K562 (cell line): ENCODE results near the gene EZH2. TPM values are rescaled to one million over a fixed set of nuclear protein-coding genes. Genes with fewer than 3 reads are reported as not detected.

ENCODE experiments used
- ATAC-seq: fragments of 200-7000 bp; cut with Tn5 transposase; 3 replicates; pipeline ENCODE4 v1.9.1; 2020; ENCODE audit warnings: moderate library complexity
- BruUV-seq: library from RNA; stranded (reverse); fragments of 400-500 nt; replicated peaks from 2 replicates; lab custom pipeline; 2021; lab: Mats Ljungman, UMichigan
- CTCF ChIA-PET: fragments of 300-600 bp; formaldehyde crosslinking; extraction: SDS; loops from one replicate; lab custom pipeline; 2021; ENCODE audit warnings: low intra/inter-chr PET ratio; lab: Yijun Ruan, JAX
- POLR2A ChIA-PET: fragments of 300-600, 350-650 bp; sonication (Branson Sonifier 250); formaldehyde crosslinking; extraction: SDS; loops from one replicate; lab custom pipeline; 2021; ENCODE audit warnings: antibody characterized with exemption, inconsistent platforms; lab: Yijun Ruan, JAX
- DNase-seq, 4 experiments: peaks; one replicate each; pipeline versions ENCODE4 v3.0.0 to v3.0.0-alpha.2; 2011 to 2018; ENCODE audit warnings: low spot score in 3 of 4, mixed read lengths in 3 of 4; ENCODE audit errors: extremely low read depth in 1 of 4
- FAIRE-seq: peaks from 2 replicates; lab custom pipeline; 2011; peaks lifted over from hg19 to GRCh38; lab: Jason Lieb, UNC
- H2AFZ ChIP-seq: 2 replicates; pipeline ENCODE4 v1.6.0; 2011; ENCODE audit warnings: low read depth, low read length, control low read depth, inconsistent platforms
- H3K27ac ChIP-seq: fragments of 200-600 bp; 3 replicates; pipeline ENCODE4 v1.8.0; 2011; ENCODE audit warnings: low read depth, mild to moderate bottlenecking, control low read depth, inconsistent platforms, low read length, moderate library complexity, mixed read lengths; ENCODE audit errors: extremely low read depth
- H3K27me3 ChIP-seq, 2 experiments: fragments of 300-600 bp in 1 of 2; 2 replicates in 1 of 2; 3 replicates in 1 of 2; pipeline versions ENCODE4 v1.6.0 to v1.8.0; 2011; ENCODE audit warnings: inconsistent platforms in 2 of 2, low read length in 2 of 2, mild to moderate bottlenecking in 1 of 2, mixed read lengths in 1 of 2, moderate library complexity in 1 of 2; ENCODE audit not compliant: control insufficient read depth in 2 of 2, insufficient read depth in 2 of 2
- H3K36me3 ChIP-seq: fragments of 300-600 bp; 3 replicates; pipeline ENCODE4 v1.8.0; 2011; ENCODE audit warnings: mild to moderate bottlenecking, low read length, inconsistent platforms; ENCODE audit not compliant: control insufficient read depth, insufficient read depth
- H3K4me1 ChIP-seq, 2 experiments: fragments of 200-600 bp in 1 of 2; replicated peaks in 1 of 2; 2 replicates in 1 of 2; 3 replicates in 1 of 2; pipeline versions ENCODE4 v1.5.1 to v1.8.0; 2011; ENCODE audit warnings: inconsistent platforms in 2 of 2, low read length in 2 of 2, mild to moderate bottlenecking in 1 of 2, mixed read lengths in 1 of 2, moderate library complexity in 1 of 2; ENCODE audit not compliant: control insufficient read depth in 2 of 2, insufficient read depth in 2 of 2
- H3K4me2 ChIP-seq: 2 replicates; pipeline ENCODE4 v1.6.1; 2011; ENCODE audit warnings: low read length, control low read depth, inconsistent platforms, mixed read lengths; ENCODE audit not compliant: insufficient read depth
- H3K4me3 ChIP-seq: fragments of 200-600 bp; sonication (generic), shearing (Covaris generic); 2 replicates; pipeline ENCODE4 v1.5.1; 2016; ENCODE audit warnings: control low read depth, inconsistent platforms
- H3K79me2 ChIP-seq: fragments of 200-600 bp; 3 replicates; pipeline ENCODE4 v1.8.0; 2011; ENCODE audit warnings: low read length, inconsistent platforms; ENCODE audit not compliant: control insufficient read depth, insufficient read depth
- H3K9ac ChIP-seq, 2 experiments: 2 replicates each; pipeline versions ENCODE4 v1.6.0 to v1.6.1; 2011; ENCODE audit warnings: low read depth in 2 of 2, low read length in 2 of 2, control low read depth in 1 of 2, inconsistent platforms in 1 of 2, mild to moderate bottlenecking in 1 of 2, mixed read lengths in 1 of 2; ENCODE audit not compliant: insufficient read depth in 1 of 2
- H3K9me1 ChIP-seq: one replicate; pipeline ENCODE4 v1.6.0; 2011; ENCODE audit warnings: inconsistent platforms, mild to moderate bottlenecking, low read length, moderate library complexity; ENCODE audit not compliant: control insufficient read depth, insufficient read depth
- H3K9me3 ChIP-seq: replicated peaks from 2 replicates; pipeline ENCODE4 v1.5.1; 2011; ENCODE audit warnings: low read depth, low read length, inconsistent platforms; ENCODE audit not compliant: control insufficient read depth, insufficient read depth
- H4K20me1 ChIP-seq: replicated peaks from 2 replicates; pipeline ENCODE4 v1.6.1; 2011; ENCODE audit warnings: low read length, inconsistent platforms, mixed read lengths; ENCODE audit not compliant: control insufficient read depth, insufficient read depth
- CBFB ChIP-seq: sonication (generic); formaldehyde crosslinking; IDR thresholded peaks from 2 replicates; pipeline ENCODE4 v1.4.0; 2020; ENCODE audit warnings: mild to moderate bottlenecking, missing genetic modification reagents
- CBX1 ChIP-seq: sonication (generic); IDR thresholded peaks from 2 replicates; pipeline ENCODE4 v1.6.1; 2016; ENCODE audit warnings: antibody characterized with exemption, low read depth, mild to moderate bottlenecking
- CHD4 ChIP-seq: fragments of 200-600 bp; sonication (generic); IDR thresholded peaks from 3 replicates; pipeline ENCODE4 v1.6.1; 2012; ENCODE audit warnings: low read depth, mild to moderate bottlenecking, mixed read lengths, low read length, inconsistent platforms; ENCODE audit not compliant: insufficient read depth, insufficient replicate concordance, poor library complexity, severe bottlenecking
- NFATC3 ChIP-seq: fragments of 450-650 bp; IDR thresholded peaks from 2 replicates; pipeline ENCODE4 v1.6.1; 2017; ENCODE audit warnings: mild to moderate bottlenecking
- NFIC ChIP-seq: fragments of 450-650 bp; IDR thresholded peaks from 2 replicates; pipeline ENCODE4 v1.6.1; 2017; ENCODE audit warnings: mild to moderate bottlenecking, inconsistent platforms
- PCBP1 ChIP-seq: fragments of 200-400 bp; formaldehyde crosslinking; IDR thresholded peaks from 2 replicates; pipeline ENCODE4 v1.6.1; 2018; ENCODE audit warnings: mild to moderate bottlenecking, low read depth, low read length; ENCODE audit not compliant: poor library complexity, severe bottlenecking
- RCOR1 ChIP-seq, 2 experiments: IDR thresholded peaks; 2 replicates each; pipeline ENCODE4 v1.6.1; 2012; ENCODE audit warnings: low read depth in 2 of 2, low read length in 2 of 2, borderline replicate concordance in 1 of 2, improper control_type of control experiment in 1 of 2
- RHOXF2B ChIP-seq: fragments of 250-450 bp; sonication (Bioruptor Pico); conservative IDR thresholded peaks from 2 replicates; pipeline ENCODE4 v1.5.1; 2021
- SP1 ChIP-seq: sonication (generic); formaldehyde crosslinking; IDR thresholded peaks from 2 replicates; pipeline ENCODE4 v1.8.1; 2022; ENCODE audit warnings: mild to moderate bottlenecking, missing genetic modification reagents
- TFE3 ChIP-seq: fragments of 450-650 bp; formaldehyde crosslinking; IDR thresholded peaks from 2 replicates; pipeline ENCODE4 v1.4.0; 2020; ENCODE audit warnings: mild to moderate bottlenecking, mixed read lengths
- ZKSCAN1 ChIP-seq: fragments of 150-350 bp; IDR thresholded peaks from 2 replicates; pipeline ENCODE4 v1.6.1; 2016; ENCODE audit warnings: low read depth, low read length
- ZKSCAN8 ChIP-seq: fragments of 200-800 bp; sonication (Bioruptor generic); IDR thresholded peaks from 2 replicates; pipeline ENCODE4 v1.6.1; 2016; ENCODE audit warnings: missing genetic modification characterization, missing compliant biosample characterization
- ZNF134 ChIP-seq: fragments of 250-450 bp; sonication (Bioruptor Pico); conservative IDR thresholded peaks from 2 replicates; pipeline ENCODE4 v1.4.0; 2020
- ZNF431 ChIP-seq: sonication (generic); formaldehyde crosslinking; IDR thresholded peaks from 2 replicates; pipeline ENCODE4 v1.8.0; 2022; ENCODE audit warnings: mild to moderate bottlenecking, missing genetic modification reagents
- WGBS: fragments of 100-300 bp; shearing (Covaris generic); methylation state at CpG from one replicate; pipeline ENCODE4 v1.1.6; 2016; ENCODE audit warnings: low coverage, mixed read lengths; ENCODE audit not compliant: insufficient coverage; ENCODE audit errors: missing lambda C conversion rate; 5-methylcytosine and 5-hydroxymethylcytosine counted together
- in situ Hi-C: fragments of 300-500 bp; cut with MboI; formaldehyde crosslinking; loops from 4 replicates; pipeline ENCODE4 v1.15.0; 2018; ENCODE audit warnings: inconsistent platforms, mixed read lengths
- intact Hi-C: fragments of 100-400 bp; cut with micrococcal nuclease; formaldehyde crosslinking; loops from 2 replicates; pipeline ENCODE4 v1.14.2; 2022
- polyA plus RNA-seq, 8 experiments: library from polyadenylated mRNA; depleted of rRNA in 4 of 8; stranded (reverse) in 5 of 8; unstranded in 3 of 8; fragments of >200 nt; fragmentation: Nextera tagmentation in 2 of 8; fragmentation: Illumina TruSeq in 1 of 8; extraction: Ambion mirVana in 2 of 8; extraction: Trizol in 1 of 8; gene quantifications; 2 replicates each; pipeline versions ENCODE4 v1.2.1 to v1.2.3, GENCODE V29; 2011 to 2014; ENCODE audit warnings: inconsistent platforms in 1 of 8, missing spikeins in 1 of 8
- total RNA-seq, 7 experiments: library from RNA; depleted of rRNA in 6 of 7; stranded (reverse); fragments of >200 nt in 6 of 7; fragmentation: Illumina TruSeq in 2 of 7; extraction: Trizol in 2 of 7; gene quantifications; 2 replicates each; pipeline versions ENCODE4 v1.2.1 to v1.2.3, GENCODE V29; 2011 to 2021; ENCODE audit warnings: low replicate concordance in 1 of 7
- TF ChIP-seq, protein P1 (sequence below): fragments of 450-650 bp; IDR thresholded peaks from 2 replicates; pipeline ENCODE4 v1.6.1; 2018; ENCODE audit not compliant: partially characterized antibody

Gene EZH2
- total and polyA plus RNA-seq, 9 of the 15 experiments (the other 6 are each of a cell fraction or from before 2014, with no cell fraction given) = 48.7 to 175 (median 98.6) TPM

- no peak for TF ChIP-seq ZNF134
- TF ChIP-seq PCBP1 = no peak
These were observed 2.8 kb upstream of the EZH2 start (continued) for GRCh38 chr7:148886844-148887243.

- BruUV-seq = TSS peak; percentile 78
- H3K79me2 ChIP-seq = peaks cover 58% of the 10 kb centered on the region
- peak; percentile 61; the same call in 1 of the 2 replicates for TF ChIP-seq CBX1
- peak; percentile 87 for TF ChIP-seq ZNF431 (CRISPR knock-in tag)
- TF ChIP-seq RHOXF2B (CRISPR knock-in tag) = no peak
- peak; percentile 59; the same call in 1 of the 2 replicates for TF ChIP-seq ZKSCAN1
- TF ChIP-seq, protein P1, sequence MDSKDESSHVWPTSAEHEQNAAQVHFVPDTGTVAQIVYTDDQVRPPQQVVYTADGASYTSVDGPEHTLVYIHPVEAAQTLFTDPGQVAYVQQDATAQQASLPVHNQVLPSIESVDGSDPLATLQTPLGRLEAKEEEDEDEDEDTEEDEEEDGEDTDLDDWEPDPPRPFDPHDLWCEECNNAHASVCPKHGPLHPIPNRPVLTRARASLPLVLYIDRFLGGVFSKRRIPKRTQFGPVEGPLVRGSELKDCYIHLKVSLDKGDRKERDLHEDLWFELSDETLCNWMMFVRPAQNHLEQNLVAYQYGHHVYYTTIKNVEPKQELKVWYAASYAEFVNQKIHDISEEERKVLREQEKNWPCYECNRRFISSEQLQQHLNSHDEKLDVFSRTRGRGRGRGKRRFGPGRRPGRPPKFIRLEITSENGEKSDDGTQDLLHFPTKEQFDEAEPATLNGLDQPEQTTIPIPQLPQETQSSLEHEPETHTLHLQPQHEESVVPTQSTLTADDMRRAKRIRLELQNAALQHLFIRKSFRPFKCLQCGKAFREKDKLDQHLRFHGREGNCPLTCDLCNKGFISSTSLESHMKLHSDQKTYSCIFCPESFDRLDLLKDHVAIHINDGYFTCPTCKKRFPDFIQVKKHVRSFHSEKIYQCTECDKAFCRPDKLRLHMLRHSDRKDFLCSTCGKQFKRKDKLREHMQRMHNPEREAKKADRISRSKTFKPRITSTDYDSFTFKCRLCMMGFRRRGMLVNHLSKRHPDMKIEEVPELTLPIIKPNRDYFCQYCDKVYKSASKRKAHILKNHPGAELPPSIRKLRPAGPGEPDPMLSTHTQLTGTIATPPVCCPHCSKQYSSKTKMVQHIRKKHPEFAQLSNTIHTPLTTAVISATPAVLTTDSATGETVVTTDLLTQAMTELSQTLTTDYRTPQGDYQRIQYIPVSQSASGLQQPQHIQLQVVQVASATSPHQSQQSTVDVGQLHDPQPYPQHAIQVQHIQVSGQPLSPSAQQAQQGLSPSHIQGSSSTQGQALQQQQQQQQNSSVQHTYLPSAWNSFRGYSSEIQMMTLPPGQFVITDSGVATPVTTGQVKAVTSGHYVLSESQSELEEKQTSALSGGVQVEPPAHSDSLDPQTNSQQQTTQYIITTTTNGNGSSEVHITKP = no peak
- no peak for TF ChIP-seq CBFB (CRISPR knock-in tag)
- no peak for TF ChIP-seq ZKSCAN8 (CRISPR knock-in tag)
- TF ChIP-seq CHD4 = no peak
- no peak for TF ChIP-seq NFATC3
- TF ChIP-seq NFIC = peak; percentile 70
- peak in 1 of 2 experiments; percentile 61; a peak in 1 of 4 replicates for TF ChIP-seq RCOR1 (IDR thresholded peaks at IDR 0.05; ENCODE audit: borderline replicate concordance in 1 of 2, low read depth in 2 of 2, low read length in 2 of 2)
- TF ChIP-seq TFE3 (CRISPR knock-in tag) = no peak
- TF ChIP-seq SP1 (CRISPR knock-in tag) = peak; percentile 82
These were observed 370 bp upstream of the EZH2 start for GRCh38 chr7:148884299-148885022.

More at GRCh38 chr7:148884299-148885022, 370 bp upstream of the EZH2 start:
- H3K4me3 ChIP-seq = peak overlapping the region; percentile 96
- H3K36me3 ChIP-seq = peaks cover 15% of the 10 kb centered on the region; the same call in 2 of the 3 replicates
- no peaks in the 10 kb centered on the region for H3K9me3 ChIP-seq
- peaks cover 9 to 23% of the 10 kb centered on the region in 2 experiments; a peak in 4 of 5 replicates for H3K4me1 ChIP-seq
- H3K27ac ChIP-seq = peak overlapping the region; percentile 98
- H3K27me3 ChIP-seq = no peaks in the 10 kb centered on the region
- H3K4me2 ChIP-seq = peak overlapping the region; percentile 92
- POLR2A ChIA-PET = interaction anchor here (0.6 to 4.6 kb wide), 10 partner anchors 9 to 70 kb away, joined by 3 to 37 read pairs (median 6); no protein-coding TSS in a partner anchor
- FAIRE-seq (no peak), DNase-seq (peak; percentile 99 to 100 (median 99)), ATAC-seq (peak; percentile 92)
- in situ Hi-C loops (no loop called here), intact Hi-C loops (loop anchor here (1.0 to 5.0 kb wide), 3 partner anchors 57 to 186 kb away; partner anchors contain the start of gene CUL1)
- no peaks in the 10 kb centered on the region for H3K9me1 ChIP-seq
- under 1% methylated on average over 83 of the region's 101 CpGs for WGBS
- H3K9ac ChIP-seq = peak overlapping the region; percentile 97 to 99
- H4K20me1 ChIP-seq = peaks cover 23% of the 10 kb centered on the region
- CTCF ChIA-PET = interaction anchor here (0.7 to 0.8 kb wide), 2 partner anchors 265 to 357 kb away, joined by 3 to 4 read pairs; no protein-coding TSS in a partner anchor
- peak overlapping the region; percentile 90 for H2AFZ ChIP-seq
